ENCODE results near the gene TNRC6C.

DNA sequence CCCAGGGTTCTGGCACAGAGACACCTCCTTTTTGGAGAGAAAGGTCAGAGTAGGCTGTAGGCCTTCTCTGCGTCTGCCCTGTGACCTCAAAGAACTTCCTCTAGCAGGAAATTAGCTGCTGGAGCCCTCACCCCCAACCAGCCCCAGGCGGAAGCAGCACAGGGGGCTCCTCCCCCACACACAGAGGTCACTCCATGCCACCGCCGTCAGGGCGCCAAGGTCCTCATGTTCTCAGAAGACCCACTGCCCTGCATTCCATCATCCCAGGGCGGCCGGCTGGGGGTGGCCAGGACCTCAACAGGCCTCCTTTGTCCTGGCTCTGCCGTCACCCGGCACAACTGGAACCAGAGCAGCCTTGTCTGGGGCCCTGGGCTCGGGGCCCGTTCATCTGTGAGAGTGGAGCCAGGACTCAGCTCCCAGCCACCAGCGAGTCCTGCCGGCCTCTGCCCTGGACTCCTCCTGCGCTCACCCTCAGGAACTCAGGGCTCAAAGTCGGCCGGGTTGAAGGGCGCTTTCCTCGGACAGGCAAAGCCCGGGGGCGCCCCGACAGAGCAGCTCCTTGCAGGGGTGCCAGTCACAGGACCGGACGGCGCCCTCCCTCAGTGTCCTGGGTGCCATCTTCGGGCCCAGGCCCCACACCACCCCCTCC, 168.9 kb downstream of the TNRC6C start:
- TF ChIP-seq POLR2A (IDR thresholded peaks at IDR 0.05), result no peak
- TF ChIP-seq, protein P1, sequence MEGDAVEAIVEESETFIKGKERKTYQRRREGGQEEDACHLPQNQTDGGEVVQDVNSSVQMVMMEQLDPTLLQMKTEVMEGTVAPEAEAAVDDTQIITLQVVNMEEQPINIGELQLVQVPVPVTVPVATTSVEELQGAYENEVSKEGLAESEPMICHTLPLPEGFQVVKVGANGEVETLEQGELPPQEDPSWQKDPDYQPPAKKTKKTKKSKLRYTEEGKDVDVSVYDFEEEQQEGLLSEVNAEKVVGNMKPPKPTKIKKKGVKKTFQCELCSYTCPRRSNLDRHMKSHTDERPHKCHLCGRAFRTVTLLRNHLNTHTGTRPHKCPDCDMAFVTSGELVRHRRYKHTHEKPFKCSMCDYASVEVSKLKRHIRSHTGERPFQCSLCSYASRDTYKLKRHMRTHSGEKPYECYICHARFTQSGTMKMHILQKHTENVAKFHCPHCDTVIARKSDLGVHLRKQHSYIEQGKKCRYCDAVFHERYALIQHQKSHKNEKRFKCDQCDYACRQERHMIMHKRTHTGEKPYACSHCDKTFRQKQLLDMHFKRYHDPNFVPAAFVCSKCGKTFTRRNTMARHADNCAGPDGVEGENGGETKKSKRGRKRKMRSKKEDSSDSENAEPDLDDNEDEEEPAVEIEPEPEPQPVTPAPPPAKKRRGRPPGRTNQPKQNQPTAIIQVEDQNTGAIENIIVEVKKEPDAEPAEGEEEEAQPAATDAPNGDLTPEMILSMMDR (IDR thresholded peaks at IDR 0.05 in 4 of 5, conservative IDR thresholded peaks at IDR 0.05 in 1 of 5), result no peak
